HCT116 (cell line): ENCODE data around the gene SLC5A10. TPM values are rescaled to one million over a fixed set of nuclear protein-coding genes. Genes with fewer than 3 reads are reported as not detected.

Experiments used
- ATAC-seq: fragments of 200-7000 bp; cut with Tn5 transposase; 2 replicates; pipeline ENCODE4 v1.9.1; 2020; ENCODE audit warnings: mild to moderate bottlenecking, moderate library complexity
- BruUV-seq: library from RNA; stranded (reverse); fragments of 400-500 nt; replicated peaks from 2 replicates; lab custom pipeline; 2021; lab: Mats Ljungman, UMichigan
- CTCF ChIA-PET: fragments of 300-600 bp; sonication (Branson Sonifier 250); formaldehyde crosslinking; loops from one replicate; lab custom pipeline; 2021; ENCODE audit warnings: antibody characterized with exemption; lab: Charles Lee
- POLR2A ChIA-PET: fragments of 300-600, 350-600 bp; sonication (Branson Sonifier 250); formaldehyde crosslinking; loops from one replicate; lab custom pipeline; 2021; ENCODE audit warnings: antibody characterized with exemption; lab: Charles Lee
- RAD21 ChIA-PET, 2 experiments: fragments of 300-600 bp; sonication (Branson Sonifier 250); formaldehyde crosslinking; loops; one replicate each; lab custom pipeline; 2023; ENCODE audit warnings: low total read pairs in 2 of 2; ENCODE audit not compliant: uncharacterized antibody in 2 of 2, unreplicated experiment in 2 of 2, low non-redundant PET in 1 of 2; lab: Charles Lee
- DNase-seq: peaks from one replicate; pipeline ENCODE4 v3.0.0-alpha.2; 2010; ENCODE audit warnings: low read depth, low spot score
- H2AFZ ChIP-seq: fragments of 200-600 bp; shearing (Covaris generic), sonication (generic); 2 replicates; pipeline ENCODE4 v1.6.1; 2017; ENCODE audit warnings: low read depth, mixed run types, mixed read lengths, antibody characterized with exemption, low read length; ENCODE audit not compliant: poor library complexity, severe bottlenecking
- H3K27ac ChIP-seq: 2 replicates; pipeline ENCODE4 v1.5.1; 2012; ENCODE audit warnings: low read depth, low read length
- H3K27me3 ChIP-seq: fragments of 200-600 bp; sonication (generic); 2 replicates; pipeline ENCODE4 v1.6.1; 2016; ENCODE audit warnings: mixed run types, low read length, mixed read lengths; ENCODE audit not compliant: insufficient read depth
- H3K36me3 ChIP-seq, 2 experiments: fragments of 200-500 bp in 1 of 2; fragments of 200-600 bp in 1 of 2; sonication (Bioruptor generic) in 1 of 2; sonication (generic) in 1 of 2; 2 replicates each; pipeline versions ENCODE4 v1.5.1 to v1.6.1; 2014 to 2016; ENCODE audit warnings: low read length in 2 of 2, inconsistent platforms in 1 of 2, mixed read lengths in 1 of 2, mixed run types in 1 of 2; ENCODE audit not compliant: insufficient read depth in 2 of 2, control insufficient read depth in 1 of 2
- H3K4me1 ChIP-seq, 2 experiments: fragments of 200-600 bp in 1 of 2; sonication (generic) in 1 of 2; 2 replicates each; pipeline versions ENCODE4 v1.5.1 to v1.6.1; 2012 to 2017; ENCODE audit warnings: low read length in 2 of 2, inconsistent platforms in 1 of 2, mild to moderate bottlenecking in 1 of 2, mixed read lengths in 1 of 2, mixed run types in 1 of 2, moderate library complexity in 1 of 2; ENCODE audit not compliant: insufficient read depth in 2 of 2, control insufficient read depth in 1 of 2
- H3K4me2 ChIP-seq: fragments of 200-600 bp; sonication (generic); 2 replicates; pipeline ENCODE4 v1.6.1; 2017; ENCODE audit warnings: mixed run types, low read length, mixed read lengths
- H3K4me3 ChIP-seq, 2 experiments: fragments of 200-600 bp in 1 of 2; sonication (generic) in 1 of 2; replicated peaks in 1 of 2; 2 replicates each; pipeline ENCODE4 v1.5.1; 2011 to 2016; ENCODE audit warnings: low read length in 2 of 2, control low read depth in 1 of 2, low read depth in 1 of 2, mild to moderate bottlenecking in 1 of 2, mixed read lengths in 1 of 2, mixed run types in 1 of 2
- H3K79me2 ChIP-seq: fragments of 200-600 bp; sonication (generic); 2 replicates; pipeline ENCODE4 v1.6.1; 2017; ENCODE audit warnings: mild to moderate bottlenecking, mixed run types, low read length, moderate library complexity, mixed read lengths; ENCODE audit not compliant: insufficient read depth
- H3K9ac ChIP-seq: fragments of 200-600 bp; sonication (generic); 2 replicates; pipeline ENCODE4 v1.6.1; 2016; ENCODE audit warnings: low read length, mixed read lengths
- H3K9me2 ChIP-seq: fragments of 200-600 bp; sonication (generic), shearing (Covaris generic); 2 replicates; pipeline ENCODE4 v1.6.1; 2017; ENCODE audit warnings: mixed run types, mild to moderate bottlenecking, moderate library complexity; ENCODE audit not compliant: insufficient read depth
- H3K9me3 ChIP-seq, 2 experiments: fragments of 200-500 bp in 1 of 2; fragments of 200-600 bp in 1 of 2; sonication (Bioruptor generic) in 1 of 2; sonication (generic) in 1 of 2; 2 replicates each; pipeline ENCODE4 v1.6.1; 2014 to 2017; ENCODE audit warnings: low read length in 2 of 2, mixed read lengths in 2 of 2, inconsistent platforms in 1 of 2, low read depth in 1 of 2, mild to moderate bottlenecking in 1 of 2, mixed run types in 1 of 2, moderate library complexity in 1 of 2; ENCODE audit not compliant: control insufficient read depth in 1 of 2, insufficient read depth in 1 of 2
- H4K20me1 ChIP-seq: fragments of 200-600 bp; sonication (generic), shearing (Covaris generic); 2 replicates; pipeline ENCODE4 v1.6.1; 2017; ENCODE audit warnings: mixed run types, mild to moderate bottlenecking, moderate library complexity; ENCODE audit not compliant: insufficient read depth
- CEBPB ChIP-seq: IDR thresholded peaks from 2 replicates; pipeline ENCODE4 v1.6.1; 2012; ENCODE audit warnings: low read depth
- CTCF ChIP-seq, 3 experiments: fragments of 200-600 bp in 1 of 3; sonication (generic) in 1 of 3; IDR thresholded peaks in 2 of 3; conservative IDR thresholded peaks in 1 of 3; 2 replicates each; pipeline ENCODE4 v1.5.1; 2012 to 2017; ENCODE audit warnings: low read depth in 2 of 3, low read length in 2 of 3, antibody characterized with exemption in 1 of 3, borderline replicate concordance in 1 of 3, control low read depth in 1 of 3, mild to moderate bottlenecking in 1 of 3, mixed read lengths in 1 of 3, mixed run types in 1 of 3, moderate library complexity in 1 of 3; ENCODE audit not compliant: insufficient read depth in 1 of 3
- EGR1 ChIP-seq: IDR thresholded peaks from 2 replicates; pipeline ENCODE4 v1.6.1; 2012; ENCODE audit warnings: low read depth
- ELF1 ChIP-seq: IDR thresholded peaks from 2 replicates; pipeline ENCODE4 v1.6.1; 2012; ENCODE audit warnings: low read depth, borderline replicate concordance
- EZH2 ChIP-seq: fragments of 200-600 bp; sonication (generic); IDR thresholded peaks from 2 replicates; pipeline ENCODE4 v1.6.1; 2017; ENCODE audit warnings: antibody characterized with exemption, mixed run types
- JUND ChIP-seq: IDR thresholded peaks from 2 replicates; pipeline ENCODE4 v1.6.1; 2012
- MAX ChIP-seq: IDR thresholded peaks from 2 replicates; pipeline ENCODE4 v1.6.1; 2012
- POLR2A ChIP-seq: IDR thresholded peaks from 2 replicates; pipeline ENCODE4 v1.7.0; 2011; ENCODE audit warnings: borderline replicate concordance; ENCODE audit not compliant: insufficient read depth, insufficient read length; ENCODE audit errors: extremely low read depth
- POLR2AphosphoS5 ChIP-seq: IDR thresholded peaks from 2 replicates; pipeline ENCODE4 v1.6.1; 2011; ENCODE audit warnings: mild to moderate bottlenecking, low read depth, low read length, moderate library complexity
- REST ChIP-seq: IDR thresholded peaks from 2 replicates; pipeline ENCODE4 v1.6.1; 2012; ENCODE audit warnings: low read depth
- SIN3A ChIP-seq: IDR thresholded peaks from 2 replicates; pipeline ENCODE4 v1.6.1; 2012; ENCODE audit warnings: low read depth
- SRF ChIP-seq: IDR thresholded peaks from 2 replicates; pipeline ENCODE4 v1.6.1; 2012; ENCODE audit warnings: low read depth
- TCF7L2 ChIP-seq: IDR thresholded peaks from 2 replicates; pipeline ENCODE4 v1.7.0; 2011; ENCODE audit warnings: borderline replicate concordance, inconsistent platforms; ENCODE audit not compliant: insufficient read depth, insufficient read length; ENCODE audit errors: extremely low read depth
- ZFX ChIP-seq: fragments of 450-650 bp; IDR thresholded peaks from 2 replicates; pipeline ENCODE4 v1.6.1; 2017
- intact Hi-C: fragments of 100-400 bp; cut with micrococcal nuclease; formaldehyde crosslinking; loops from 2 replicates; pipeline ENCODE4 v1.10.0; 2022
- total RNA-seq: library from RNA; stranded (reverse); gene quantifications from one replicate; pipeline ENCODE4 v1.2.1, GENCODE V29; 2021; ENCODE audit not compliant: unreplicated experiment

Gene SLC5A10
- total RNA-seq, 1 experiment from 2014 or later = not detected

GRCh38 chr17:18964550-18964949 is 12.6 kb downstream of the SLC5A10 start (continued):
- TF ChIP-seq REST = no peak
- TF ChIP-seq MAX = no peak
- no peak for TF ChIP-seq SIN3A
- TF ChIP-seq SRF = no peak
- no peak for TF ChIP-seq EZH2
- no peak for TF ChIP-seq POLR2AphosphoS5

- BruUV-seq = no TSS peak
- H3K4me3 ChIP-seq = no peak overlapping the region
- no peak overlapping the region for H3K27ac ChIP-seq
- H3K9ac ChIP-seq = no peak overlapping the region
- no peaks in the 10 kb centered on the region for H3K79me2 ChIP-seq
- intact Hi-C loops = no loop called here
- CTCF ChIA-PET = no interaction called here
- H3K27me3 ChIP-seq = no peaks in the 10 kb centered on the region
- DNase-seq (no peak), ATAC-seq (no peak)
- TF ChIP-seq ZFX (no peak), CEBPB (no peak), POLR2A (no peak), SIN3A (no peak), ELF1 (no peak), JUND (no peak), CTCF (IDR thresholded peaks at IDR 0.05 in 2 of 3, conservative IDR thresholded peaks at IDR 0.05 in 1 of 3; ENCODE audit: borderline replicate concordance in 1 of 3, insufficient read depth in 1 of 3, low read depth in 2 of 3, low read length in 2 of 3) (no peak), POLR2AphosphoS5 (no peak), TCF7L2 (no peak), EGR1 (no peak), MAX (no peak)
- H3K4me1 ChIP-seq = peaks cover 27 to 57% of the 10 kb centered on the region in 2 experiments
- no peaks in the 10 kb centered on the region for H3K9me3 ChIP-seq
- no peaks in the 10 kb centered on the region for H3K9me2 ChIP-seq
- no peaks in the 10 kb centered on the region for H4K20me1 ChIP-seq
- no peak overlapping the region for H3K4me2 ChIP-seq
- no peak overlapping the region for H2AFZ ChIP-seq
- H3K36me3 ChIP-seq = peaks cover under 1 to 3% of the 10 kb centered on the region in 2 experiments; a peak in 2 of 4 replicates
- RAD21 ChIA-PET = no interaction called here
- POLR2A ChIA-PET = no interaction called here
Observed at GRCh38 chr17:18965530-18966236, 13.7 kb downstream of the SLC5A10 start.
